ENCODE results near the gene DLST.

- no peak for TF ChIP-seq ESRRA (CRISPR knock-in tag; IDR thresholded peaks at IDR 0.05; ENCODE audit: borderline replicate concordance)
- TF ChIP-seq TCF7 (CRISPR knock-in tag; IDR thresholded peaks at IDR 0.05; ENCODE audit: low read depth) = no peak
- TF ChIP-seq ELF4 (CRISPR knock-in tag; IDR thresholded peaks at IDR 0.05; ENCODE audit: low read depth) = no peak
- no peak for TF ChIP-seq CTCF (IDR thresholded peaks at IDR 0.05)
- TF ChIP-seq ZNF232 (CRISPR knock-in tag; IDR thresholded peaks at IDR 0.05) = no peak
- no peak for TF ChIP-seq IRF1 (CRISPR knock-in tag; IDR thresholded peaks at IDR 0.05)
- TF ChIP-seq ZNF121 (CRISPR knock-in tag; IDR thresholded peaks at IDR 0.05) = no peak
- no peak for TF ChIP-seq USF2 (CRISPR knock-in tag; IDR thresholded peaks at IDR 0.05)
- TF ChIP-seq IRF2 (CRISPR knock-in tag; IDR thresholded peaks at IDR 0.05; ENCODE audit: borderline replicate concordance, low read depth) = no peak
- TF ChIP-seq ZNF671 (CRISPR knock-in tag; IDR thresholded peaks at IDR 0.05) = no peak
- no peak for TF ChIP-seq ZNF532 (CRISPR knock-in tag; IDR thresholded peaks at IDR 0.05; ENCODE audit: borderline replicate concordance)
- no peak for TF ChIP-seq JAZF1 (CRISPR knock-in tag; IDR thresholded peaks at IDR 0.05)
- TF ChIP-seq ZNF263 (CRISPR knock-in tag; IDR thresholded peaks at IDR 0.05; ENCODE audit: low read depth) = no peak
- TF ChIP-seq MAX (CRISPR knock-in tag; IDR thresholded peaks at IDR 0.05) = no peak
These were observed 14.0 kb upstream of the DLST start for GRCh38 chr14:74867673-74868072.
